H9 (cell line): ENCODE measurements around the gene ARFGAP1. TPM values are rescaled to one million over a fixed set of nuclear protein-coding genes. Genes with fewer than 3 reads are reported as not detected.

Source experiments
- DNase-seq: peaks from one replicate; pipeline ENCODE4 v3.0.0-alpha.2; 2017
- H2AFZ ChIP-seq: one replicate; pipeline ENCODE4 v1.6.1; 2013; ENCODE audit warnings: mild to moderate bottlenecking, low read length, control low read depth, moderate library complexity
- H2AK5ac ChIP-seq: 2 replicates; pipeline ENCODE4 v1.6.1; 2013; ENCODE audit warnings: low read length, control low read depth, mixed read lengths; ENCODE audit not compliant: insufficient read length
- H2BK120ac ChIP-seq: one replicate; pipeline ENCODE4 v1.6.1; 2013; ENCODE audit warnings: low read depth, mild to moderate bottlenecking, low read length, control low read depth, inconsistent platforms; ENCODE audit not compliant: poor library complexity, severe bottlenecking
- H2BK12ac ChIP-seq: 2 replicates; pipeline ENCODE4 v1.6.1; 2013; ENCODE audit warnings: low read length, control low read depth, mixed read lengths, low read depth; ENCODE audit not compliant: insufficient read length
- H2BK15ac ChIP-seq: 2 replicates; pipeline ENCODE4 v1.6.1; 2013; ENCODE audit warnings: low read depth, low read length, control low read depth
- H2BK20ac ChIP-seq: one replicate; pipeline ENCODE4 v1.6.1; 2013; ENCODE audit warnings: low read depth, mild to moderate bottlenecking, low read length, control low read depth, inconsistent platforms; ENCODE audit not compliant: poor library complexity, severe bottlenecking
- H2BK5ac ChIP-seq: 2 replicates; pipeline ENCODE4 v1.6.1; 2013; ENCODE audit warnings: low read length, control low read depth, mixed read lengths; ENCODE audit not compliant: insufficient read length
- H3K14ac ChIP-seq: 2 replicates; pipeline ENCODE4 v1.6.1; 2013; ENCODE audit warnings: low read length, control low read depth; ENCODE audit not compliant: insufficient read depth
- H3K18ac ChIP-seq: 2 replicates; pipeline ENCODE4 v1.6.1; 2013; ENCODE audit warnings: low read depth, mild to moderate bottlenecking, mixed read lengths, low read length, control low read depth; ENCODE audit not compliant: insufficient read length
- H3K23ac ChIP-seq: 2 replicates; pipeline ENCODE4 v1.6.1; 2013; ENCODE audit warnings: low read length, control low read depth, mixed read lengths, low read depth; ENCODE audit not compliant: insufficient read length
- H3K23me2 ChIP-seq: 2 replicates; pipeline ENCODE4 v1.6.1; 2013; ENCODE audit warnings: low read depth, mild to moderate bottlenecking, mixed read lengths, low read length, control low read depth; ENCODE audit not compliant: insufficient read length, poor library complexity, severe bottlenecking
- H3K27ac ChIP-seq: 2 replicates; pipeline ENCODE4 v1.5.1; 2013; ENCODE audit warnings: low read length, control low read depth, mixed read lengths, low read depth; ENCODE audit not compliant: insufficient read length
- H3K27me3 ChIP-seq: 2 replicates; pipeline ENCODE4 v1.6.1; 2013; ENCODE audit warnings: low read length, control low read depth, inconsistent platforms; ENCODE audit not compliant: insufficient read depth
- H3K4ac ChIP-seq: 2 replicates; pipeline ENCODE4 v1.6.1; 2013; ENCODE audit warnings: low read depth, mild to moderate bottlenecking, control low read depth, inconsistent platforms, low read length, moderate library complexity
- H3K4me1 ChIP-seq: 2 replicates; pipeline ENCODE4 v1.6.1; 2013; ENCODE audit warnings: low read length, control low read depth, inconsistent platforms; ENCODE audit not compliant: insufficient read depth
- H3K4me2 ChIP-seq: 2 replicates; pipeline ENCODE4 v1.6.1; 2013; ENCODE audit warnings: low read length, control low read depth, mixed read lengths; ENCODE audit not compliant: insufficient read length, insufficient read depth
- H3K56ac ChIP-seq: 2 replicates; pipeline ENCODE4 v1.6.1; 2013; ENCODE audit warnings: low read depth, mild to moderate bottlenecking, mixed read lengths, low read length, control low read depth; ENCODE audit not compliant: insufficient read length
- H3K79me1 ChIP-seq: 2 replicates; pipeline ENCODE4 v1.6.1; 2013; ENCODE audit warnings: low read depth, mild to moderate bottlenecking, moderate library complexity, low read length, control low read depth, inconsistent platforms; ENCODE audit not compliant: insufficient read depth, poor library complexity, severe bottlenecking
- H3K79me2 ChIP-seq: 2 replicates; pipeline ENCODE4 v1.6.1; 2013; ENCODE audit warnings: low read length, control low read depth, inconsistent platforms; ENCODE audit not compliant: insufficient read depth
- H3K9ac ChIP-seq: 2 replicates; pipeline ENCODE4 v1.6.1; 2013; ENCODE audit warnings: low read length, control low read depth, mixed read lengths; ENCODE audit not compliant: insufficient read length; ENCODE audit errors: extremely low read depth
- H3K9me3 ChIP-seq: one replicate; pipeline ENCODE4 v1.6.1; 2013; ENCODE audit warnings: low read depth, low read length, inconsistent platforms; ENCODE audit not compliant: control insufficient read depth
- H3T11ph ChIP-seq: one replicate; pipeline ENCODE4 v1.6.1; 2013; ENCODE audit warnings: mild to moderate bottlenecking, low read length, control low read depth, inconsistent platforms
- H4K20me1 ChIP-seq: one replicate; pipeline ENCODE4 v1.6.1; 2013; ENCODE audit not compliant: control insufficient read depth, insufficient read length, insufficient read depth
- H4K5ac ChIP-seq: 2 replicates; pipeline ENCODE4 v1.6.1; 2013; ENCODE audit warnings: low read depth, mild to moderate bottlenecking, mixed read lengths, low read length, control low read depth; ENCODE audit not compliant: insufficient read length
- H4K8ac ChIP-seq: replicated peaks from 2 replicates; pipeline ENCODE4 v1.6.1; 2013; ENCODE audit warnings: low read length, control low read depth, mixed read lengths, low read depth; ENCODE audit not compliant: insufficient read length
- H4K91ac ChIP-seq: 2 replicates; pipeline ENCODE4 v1.6.1; 2013; ENCODE audit warnings: low read depth, mild to moderate bottlenecking, moderate library complexity, mixed read lengths, low read length, control low read depth; ENCODE audit not compliant: insufficient read length
- H3K27ac Mint-ChIP-seq, 3 experiments: 2 replicates in 2 of 3; 3 replicates in 1 of 3; pipeline ENCODE4 v1.8.0; 2020 to 2021; ENCODE audit warnings: mixed read lengths in 3 of 3, mild to moderate bottlenecking in 1 of 3, moderate library complexity in 1 of 3
- H3K27me3 Mint-ChIP-seq: 2 replicates; pipeline ENCODE4 v1.8.0; 2021; ENCODE audit warnings: low read depth, mild to moderate bottlenecking, moderate library complexity, mixed read lengths
- H3K36me3 Mint-ChIP-seq, 3 experiments: 2 replicates in 2 of 3; 3 replicates in 1 of 3; pipeline ENCODE4 v1.8.0; 2020 to 2021; ENCODE audit warnings: low read depth in 3 of 3, mixed read lengths in 3 of 3; ENCODE audit not compliant: insufficient read depth in 1 of 3
- H3K4me1 Mint-ChIP-seq, 2 experiments: 2 replicates each; pipeline ENCODE4 v1.8.0; 2020; ENCODE audit warnings: mixed read lengths in 2 of 2
- H3K4me3 Mint-ChIP-seq, 2 experiments: 2 replicates in 1 of 2; 3 replicates in 1 of 2; pipeline ENCODE4 v1.8.0; 2020 to 2021; ENCODE audit warnings: mild to moderate bottlenecking in 2 of 2, mixed read lengths in 2 of 2, moderate library complexity in 1 of 2
- H3K9me3 Mint-ChIP-seq, 2 experiments: 2 replicates in 1 of 2; 3 replicates in 1 of 2; pipeline ENCODE4 v1.8.0; 2020; ENCODE audit warnings: mild to moderate bottlenecking in 2 of 2, mixed read lengths in 2 of 2, moderate library complexity in 1 of 2
- WGBS: extraction: QIAGEN DNeasy Blood & Tissue Kit; methylation state at CpG from one replicate; pipeline ENCODE4 v1.1.7; 2013; ENCODE audit warnings: missing lambda C conversion rate, low lambda C conversion rate, mixed read lengths; ENCODE audit not compliant: insufficient read length; ENCODE audit errors: extremely low coverage; 5-methylcytosine and 5-hydroxymethylcytosine counted together
- total RNA-seq: library from RNA; stranded (reverse); gene quantifications from 2 replicates; pipeline ENCODE4 v1.2.1, GENCODE V29; 2021
- TF ChIP-seq, protein P1 (sequence below): fragments of 200-600 bp; sonication (generic); conservative IDR thresholded peaks from 3 replicates; pipeline ENCODE4 v1.8.0; 2021; ENCODE audit warnings: antibody characterized with exemption, mild to moderate bottlenecking

ARFGAP1 gene
- total RNA-seq, 1 experiment from 2014 or later, result 114 TPM

DNA sequence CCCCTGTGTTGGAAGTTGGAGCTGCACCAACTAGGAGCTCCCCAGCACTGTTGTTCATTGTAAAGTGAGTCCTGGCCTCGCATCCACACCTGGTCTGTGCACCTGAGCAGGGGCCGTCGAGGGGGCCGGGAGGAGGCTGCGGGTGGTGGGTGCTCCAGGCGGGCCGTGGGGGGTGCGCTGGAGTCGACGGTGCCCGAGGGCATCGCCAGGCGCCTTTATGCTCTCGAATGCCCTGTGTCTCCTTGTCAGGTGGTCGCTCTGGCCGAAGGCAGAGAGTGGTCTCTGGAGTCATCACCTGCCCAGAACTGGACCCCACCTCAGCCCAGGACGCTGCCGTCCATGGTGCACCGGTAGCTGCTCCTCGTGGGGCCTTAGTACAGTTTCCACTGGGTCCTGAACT lies 4.3 kb downstream of the ARFGAP1 start:
- H3K9ac ChIP-seq, result no peak overlapping the region
- H2BK15ac ChIP-seq, result no peak overlapping the region
- H3K27me3 ChIP-seq, result no peaks in the 10 kb centered on the region
- H4K20me1 ChIP-seq, result no peaks in the 10 kb centered on the region
- no peak overlapping the region for H3K56ac ChIP-seq
- TF ChIP-seq, protein P1, sequence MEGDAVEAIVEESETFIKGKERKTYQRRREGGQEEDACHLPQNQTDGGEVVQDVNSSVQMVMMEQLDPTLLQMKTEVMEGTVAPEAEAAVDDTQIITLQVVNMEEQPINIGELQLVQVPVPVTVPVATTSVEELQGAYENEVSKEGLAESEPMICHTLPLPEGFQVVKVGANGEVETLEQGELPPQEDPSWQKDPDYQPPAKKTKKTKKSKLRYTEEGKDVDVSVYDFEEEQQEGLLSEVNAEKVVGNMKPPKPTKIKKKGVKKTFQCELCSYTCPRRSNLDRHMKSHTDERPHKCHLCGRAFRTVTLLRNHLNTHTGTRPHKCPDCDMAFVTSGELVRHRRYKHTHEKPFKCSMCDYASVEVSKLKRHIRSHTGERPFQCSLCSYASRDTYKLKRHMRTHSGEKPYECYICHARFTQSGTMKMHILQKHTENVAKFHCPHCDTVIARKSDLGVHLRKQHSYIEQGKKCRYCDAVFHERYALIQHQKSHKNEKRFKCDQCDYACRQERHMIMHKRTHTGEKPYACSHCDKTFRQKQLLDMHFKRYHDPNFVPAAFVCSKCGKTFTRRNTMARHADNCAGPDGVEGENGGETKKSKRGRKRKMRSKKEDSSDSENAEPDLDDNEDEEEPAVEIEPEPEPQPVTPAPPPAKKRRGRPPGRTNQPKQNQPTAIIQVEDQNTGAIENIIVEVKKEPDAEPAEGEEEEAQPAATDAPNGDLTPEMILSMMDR, result no peak
- no peak overlapping the region for H3K18ac ChIP-seq
- no peaks in the 10 kb centered on the region for H3K23me2 ChIP-seq
- H4K91ac ChIP-seq, result no peak overlapping the region
- Mint-ChIP-seq H3K9me3 (no peaks in the 10 kb centered on the region), H3K36me3 (peaks cover 16 to 51% (median 44%) of the 10 kb centered on the region in 3 experiments), H3K27me3 (no peaks in the 10 kb centered on the region), H3K4me3 (no peak overlapping the region), H3K4me1 (peaks cover 7% of the 10 kb centered on the region in 2 experiments; a peak in 3 of 4 replicates), H3K27ac (no peak overlapping the region)
- H2BK120ac ChIP-seq, result no peak overlapping the region
- H3K4ac ChIP-seq, result no peak overlapping the region
- no peak overlapping the region for H3K23ac ChIP-seq
- H2AFZ ChIP-seq, result no peak overlapping the region
- H3T11ph ChIP-seq, result no peak overlapping the region
- H2BK20ac ChIP-seq, result no peak overlapping the region
- no peak overlapping the region for H2BK5ac ChIP-seq
- no peak overlapping the region for H4K5ac ChIP-seq
- no peak overlapping the region for H4K8ac ChIP-seq
- DNase-seq, result no peak
- 0 out of 2 replicates have a peak, but pooled peaks cover 2% of the 10 kb centered on the region for H3K4me1 ChIP-seq
- H3K14ac ChIP-seq, result no peak overlapping the region
- peaks cover 14% of the 10 kb centered on the region for H3K79me1 ChIP-seq
- H3K27ac ChIP-seq, result no peak overlapping the region
- no peak overlapping the region for H2AK5ac ChIP-seq
- no peaks in the 10 kb centered on the region for H3K9me3 ChIP-seq
- H3K4me2 ChIP-seq, result no peak overlapping the region
- H2BK12ac ChIP-seq, result no peak overlapping the region
- WGBS, result no CpG with 5 or more reads among the region's 20 CpGs
- H3K79me2 ChIP-seq, result peaks cover 27% of the 10 kb centered on the region; the same call in 1 of the 2 replicates
